HEK293 (cell line): ENCODE data around the gene CASZ1.

Experiments
- CTCF ChIA-PET: fragments of 350-600 bp; formaldehyde crosslinking; extraction: SDS; loops from one replicate; lab custom pipeline; 2021; ENCODE audit warnings: antibody characterized with exemption; lab: Yijun Ruan, JAX
- POLR2A ChIA-PET: fragments of 300-600 bp; formaldehyde crosslinking; extraction: SDS; loops from one replicate; lab custom pipeline; 2020; ENCODE audit warnings: antibody characterized with exemption, inconsistent platforms; lab: Yijun Ruan, JAX
- H3K27ac ChIP-seq: fragments of 200-500 bp; sonication (Bioruptor generic); 2 replicates; pipeline ENCODE4 v1.5.1; 2014; ENCODE audit warnings: low read depth, low read length, control low read depth, inconsistent platforms; ENCODE audit errors: extremely low read depth
- H3K36me3 ChIP-seq, 2 experiments: fragments of 200-500 bp in 1 of 2; sonication (Bioruptor generic) in 1 of 2; 1 replicate in 1 of 2; 2 replicates in 1 of 2; pipeline ENCODE4 v1.5.1; 2014 to 2017; ENCODE audit warnings: inconsistent platforms in 2 of 2, low read length in 2 of 2; ENCODE audit not compliant: control insufficient read depth in 2 of 2, insufficient read depth in 1 of 2
- H3K4me1 ChIP-seq: fragments of 200-500 bp; sonication (Bioruptor generic); 2 replicates; pipeline ENCODE4 v1.5.1; 2014; ENCODE audit warnings: mild to moderate bottlenecking, low read length, inconsistent platforms; ENCODE audit not compliant: control insufficient read depth, insufficient read depth
- H3K4me3 ChIP-seq: 2 replicates; pipeline ENCODE4 v1.5.1; 2011; ENCODE audit warnings: low read depth, mild to moderate bottlenecking, control low read depth, low read length, moderate library complexity
- H3K9me3 ChIP-seq: fragments of 200-500 bp; sonication (Bioruptor generic); 2 replicates; pipeline ENCODE4 v1.5.1; 2014; ENCODE audit warnings: low read depth, low read length, inconsistent platforms; ENCODE audit not compliant: control insufficient read depth, insufficient read depth
- MYNN ChIP-seq: fragments of 450-650 bp; formaldehyde crosslinking; IDR thresholded peaks from 2 replicates; pipeline ENCODE4 v1.5.1; 2016; ENCODE audit warnings: missing biosample characterization, missing genetic modification characterization, borderline replicate concordance
- PRDM1 ChIP-seq: fragments of 450-650 bp; formaldehyde crosslinking; IDR thresholded peaks from 2 replicates; pipeline ENCODE4; 2016; ENCODE audit warnings: missing biosample characterization, missing genetic modification characterization
- SP3 ChIP-seq: fragments of 450-650 bp; formaldehyde crosslinking; IDR thresholded peaks from 2 replicates; pipeline ENCODE4 v1.5.1; 2016; ENCODE audit warnings: missing biosample characterization, missing genetic modification characterization
- TRIM28 ChIP-seq: IDR thresholded peaks from 2 replicates; pipeline ENCODE4 v1.6.1; 2011; ENCODE audit warnings: low read length, control low read depth, borderline replicate concordance
- ZBTB20 ChIP-seq: fragments of 450-650 bp; formaldehyde crosslinking; IDR thresholded peaks from 2 replicates; pipeline ENCODE4 v1.5.1; 2016; ENCODE audit warnings: missing biosample characterization, missing genetic modification characterization
- ZEB2 ChIP-seq: fragments of 450-650 bp; formaldehyde crosslinking; IDR thresholded peaks from 2 replicates; pipeline ENCODE4 v1.5.1; 2016; ENCODE audit warnings: missing biosample characterization, missing genetic modification characterization
- ZNF121 ChIP-seq: fragments of 450-650 bp; formaldehyde crosslinking; IDR thresholded peaks from 2 replicates; pipeline ENCODE4 v1.5.1; 2016; ENCODE audit warnings: missing biosample characterization, missing genetic modification characterization
- ZNF132 ChIP-seq: fragments of 450-650 bp; formaldehyde crosslinking; IDR thresholded peaks from 2 replicates; pipeline ENCODE4 v1.5.1; 2017; ENCODE audit warnings: missing biosample characterization, missing genetic modification characterization, borderline replicate concordance
- ZNF133 ChIP-seq: fragments of 450-650 bp; formaldehyde crosslinking; IDR thresholded peaks from 2 replicates; pipeline ENCODE4 v1.5.1; 2016; ENCODE audit warnings: missing biosample characterization, missing genetic modification characterization
- ZNF16 ChIP-seq: fragments of 450-650 bp; formaldehyde crosslinking; IDR thresholded peaks from 2 replicates; pipeline ENCODE4 v1.5.1; 2016; ENCODE audit warnings: low read depth, missing biosample characterization, missing genetic modification characterization
- ZNF18 ChIP-seq: fragments of 450-650 bp; formaldehyde crosslinking; IDR thresholded peaks from 2 replicates; pipeline ENCODE4 v1.5.1; 2016; ENCODE audit warnings: missing biosample characterization, missing genetic modification characterization
- ZNF354C ChIP-seq: fragments of 450-650 bp; formaldehyde crosslinking; IDR thresholded peaks from 2 replicates; pipeline ENCODE4 v1.5.1; 2016; ENCODE audit warnings: missing biosample characterization, missing genetic modification characterization, low read depth, borderline replicate concordance
- ZNF394 ChIP-seq: fragments of 450-650 bp; formaldehyde crosslinking; IDR thresholded peaks from 2 replicates; pipeline ENCODE4 v1.5.1; 2016; ENCODE audit warnings: missing biosample characterization, missing genetic modification characterization, mild to moderate bottlenecking, moderate library complexity, borderline replicate concordance
- ZNF433 ChIP-seq: fragments of 450-650 bp; formaldehyde crosslinking; IDR thresholded peaks from 2 replicates; pipeline ENCODE4 v1.5.1; 2016; ENCODE audit warnings: missing biosample characterization, missing genetic modification characterization, low read depth
- ZNF48 ChIP-seq: fragments of 450-650 bp; formaldehyde crosslinking; IDR thresholded peaks from 2 replicates; pipeline ENCODE4 v1.5.1; 2016; ENCODE audit warnings: missing biosample characterization, missing genetic modification characterization
- ZNF510 ChIP-seq: fragments of 450-650 bp; formaldehyde crosslinking; IDR thresholded peaks from 2 replicates; pipeline ENCODE4 v1.5.1; 2018; ENCODE audit warnings: mild to moderate bottlenecking, missing genetic modification characterization, missing biosample characterization; ENCODE audit not compliant: insufficient replicate concordance
- ZNF549 ChIP-seq: fragments of 450-650 bp; IDR thresholded peaks from 2 replicates; pipeline ENCODE4 v1.5.1; 2018; ENCODE audit warnings: missing biosample characterization, missing genetic modification characterization, mild to moderate bottlenecking, inconsistent platforms, moderate library complexity
- ZNF600 ChIP-seq: fragments of 450-650 bp; formaldehyde crosslinking; IDR thresholded peaks from 2 replicates; pipeline ENCODE4 v1.5.1; 2016; ENCODE audit warnings: missing biosample characterization, missing genetic modification characterization
- ZNF624 ChIP-seq: fragments of 450-650 bp; formaldehyde crosslinking; IDR thresholded peaks from 2 replicates; pipeline ENCODE4 v1.5.1; 2017; ENCODE audit warnings: missing biosample characterization, missing genetic modification characterization
- ZNF660 ChIP-seq: fragments of 450-650 bp; IDR thresholded peaks from 2 replicates; pipeline ENCODE4 v1.5.1; 2018; ENCODE audit warnings: missing biosample characterization, mild to moderate bottlenecking, missing genetic modification characterization
- ZNF776 ChIP-seq: fragments of 450-650 bp; formaldehyde crosslinking; IDR thresholded peaks from 2 replicates; pipeline ENCODE4 v1.5.0; 2017; ENCODE audit warnings: missing biosample characterization, missing genetic modification characterization, borderline replicate concordance
- ZNF791 ChIP-seq: fragments of 450-650 bp; formaldehyde crosslinking; IDR thresholded peaks from 2 replicates; pipeline ENCODE4 v1.5.1; 2016; ENCODE audit warnings: missing biosample characterization, missing genetic modification characterization
- ZNF792 ChIP-seq: fragments of 450-650 bp; formaldehyde crosslinking; IDR thresholded peaks from 2 replicates; pipeline ENCODE4 v1.5.1; 2016; ENCODE audit warnings: missing biosample characterization, missing genetic modification characterization

Gene CASZ1

GRCh38 chr1:10606064-10606463, 190.4 kb downstream of the CASZ1 start:
- H3K36me3 ChIP-seq = peaks cover 0 to 5% of the 10 kb centered on the region in 2 experiments; a peak in 1 of 3 replicates
- CTCF ChIA-PET = interaction anchor here (1.3 to 1.4 kb wide), 2 partner anchors 18 to 98 kb away, joined by 3 read pairs; no protein-coding TSS in a partner anchor
- no peak overlapping the region for H3K4me3 ChIP-seq
- TF ChIP-seq ZNF776 (tag by site-specific recombination) = no peak
- peak; percentile 20; the same call in 1 of the 2 replicates for TF ChIP-seq PRDM1
- TF ChIP-seq ZNF600 = 0 out of 2 replicates have a peak, but pooled peaks have one; percentile 27
- no peak overlapping the region for H3K27ac ChIP-seq
- POLR2A ChIA-PET = no interaction called here
- H3K4me1 ChIP-seq = no peaks in the 10 kb centered on the region
- no peaks in the 10 kb centered on the region for H3K9me3 ChIP-seq

GRCh38 chr1:10604966-10605365, 191.5 kb downstream of the CASZ1 start:
- no peaks in the 10 kb centered on the region for H3K4me1 ChIP-seq
- TF ChIP-seq ZNF549 (tag by site-specific recombination) (no peak), ZNF791 (tag by site-specific recombination) (no peak), ZNF624 (tag by site-specific recombination) (no peak), ZNF133 (tag by site-specific recombination) (no peak), ZNF16 (no peak), ZNF132 (tag by site-specific recombination) (no peak), ZNF792 (tag by site-specific recombination) (no peak), ZNF18 (no peak), ZBTB20 (tag by site-specific recombination) (no peak), ZEB2 (tag by site-specific recombination) (no peak), SP3 (no peak), ZNF121 (no peak), MYNN (tag by site-specific recombination) (no peak), TRIM28 (no peak), ZNF510 (no peak), ZNF660 (tag by site-specific recombination) (no peak), ZNF354C (tag by site-specific recombination) (no peak)
- TF ChIP-seq, all 188 proteins: peak for 0
- no peak overlapping the region for H3K27ac ChIP-seq
- ChIA-PET POLR2A (no interaction called here), CTCF (no interaction called here)
- peaks cover 0 to 5% of the 10 kb centered on the region in 2 experiments; a peak in 1 of 3 replicates for H3K36me3 ChIP-seq
- no peak overlapping the region for H3K4me3 ChIP-seq
- H3K9me3 ChIP-seq = no peaks in the 10 kb centered on the region

GRCh38 chr1:10602936-10603335, 193.5 kb downstream of the CASZ1 start:
- Histone ChIP-seq H3K4me3 (no peak overlapping the region), H3K36me3 (peaks cover 0 to 13% of the 10 kb centered on the region in 2 experiments; a peak in 1 of 3 replicates), H3K4me1 (no peaks in the 10 kb centered on the region), H3K27ac (no peak overlapping the region), H3K9me3 (no peaks in the 10 kb centered on the region)
- CTCF ChIA-PET = no interaction called here
- no peak for TF ChIP-seq ZNF433 (tag by site-specific recombination)
- TF ChIP-seq ZNF549 (tag by site-specific recombination) = no peak
- no peak for TF ChIP-seq ZNF48 (tag by site-specific recombination)
- no peak for TF ChIP-seq ZNF394
- POLR2A ChIA-PET = no interaction called here
